Uterus (tissue), 2 donors: ENCODE measurements around the gene THSD4.

Experiments used
- CTCF ChIP-seq, 4 experiments: fragments of 200-600 bp in 2 of 4; fragments of 450-650 bp in 2 of 4; sonication (generic) in 2 of 4; IDR thresholded peaks; one replicate each; pipeline ENCODE4 v1.5.1; 2016 to 2019; ENCODE audit warnings: antibody characterized with exemption in 4 of 4, mild to moderate bottlenecking in 2 of 4, moderate library complexity in 1 of 4
- POLR2A ChIP-seq, 2 donors: fragments of 450-650 bp; IDR thresholded peaks; one replicate each; pipeline ENCODE4 v1.6.1; 2016; ENCODE audit warnings: antibody characterized with exemption in 2 of 2, mild to moderate bottlenecking in 1 of 2, moderate library complexity in 1 of 2

- TF ChIP-seq POLR2A (IDR thresholded peaks at IDR 0.05), result no peak
- TF ChIP-seq CTCF (IDR thresholded peaks at IDR 0.05), result no peak
These were observed 166.8 kb downstream of the THSD4 start for GRCh38 chr15:71282076-71282475.
